NCI-H1048 (cell line): ENCODE measurements around the gene CLDN15.
"Not testable (repeated sequence)": the region's sequence is repeated elsewhere in the genome, so short reads cannot be mapped to it uniquely, and the experiment has no call there.

Experiments
- DNase-seq: peaks from one replicate; lab custom pipeline; 2025; lab: John Stamatoyannopoulos, UW

Gene CLDN15

GRCh38 chr7:101199522-101199921 lies 38.1 kb downstream of the CLDN15 start:
- DNase-seq: not testable (repeated sequence)

DNA sequence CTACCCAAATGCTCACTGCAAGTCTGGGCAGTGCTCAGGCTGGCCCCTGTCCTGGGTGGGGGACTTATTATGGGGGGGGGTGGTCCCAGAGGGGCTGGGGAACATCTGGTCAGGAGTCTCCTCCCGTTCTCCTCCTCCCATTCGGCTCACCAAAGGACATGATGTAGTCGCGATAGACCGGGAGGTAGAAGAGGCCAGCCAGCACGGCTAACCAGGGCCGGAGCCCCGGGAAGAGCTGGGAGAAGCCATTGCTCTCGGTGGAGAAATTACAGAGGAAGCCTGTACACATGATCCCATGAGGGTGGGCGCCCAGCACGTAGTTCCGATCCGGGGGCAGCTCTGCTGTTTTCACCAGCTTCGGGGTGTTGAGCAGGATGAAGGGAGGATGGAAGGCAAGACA lies 39.1 kb downstream of the CLDN15 start:
- DNase-seq: no peak

DNA sequence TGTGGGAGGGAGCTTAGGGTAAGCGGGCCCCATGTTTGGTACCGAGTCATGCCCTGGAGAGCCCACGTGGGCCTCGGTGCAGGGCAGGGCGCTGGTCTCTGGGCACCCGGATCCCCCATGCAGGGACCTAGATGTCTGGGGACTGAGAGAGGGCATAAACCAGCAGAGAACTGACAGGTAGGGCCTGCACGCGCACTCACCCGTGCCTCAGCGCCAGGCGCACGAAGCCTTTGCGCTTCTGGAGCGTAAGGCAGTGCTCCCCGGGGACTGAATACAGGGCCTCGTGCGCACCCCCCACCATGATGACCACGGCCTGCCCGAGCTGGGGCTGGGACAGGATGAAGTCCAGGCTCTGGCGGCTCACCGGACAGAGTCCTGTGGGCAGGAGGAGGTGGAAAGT lies 39.6 kb downstream of the CLDN15 start:
- DNase-seq: no peak

GRCh38 chr7:101195884-101196283 lies 41.7 kb downstream of the CLDN15 start:
- no peak for DNase-seq

GRCh38 chr7:101189109-101189508 lies 48.5 kb downstream of the CLDN15 start:
- no peak for DNase-seq

GRCh38 chr7:101186844-101187428 lies 50.7 kb downstream of the CLDN15 start:
- no peak for DNase-seq

- no peak for DNase-seq
Measured at GRCh38 chr7:101186194-101186593, 51.4 kb downstream of the CLDN15 start.

- DNase-seq: no peak
Measured at GRCh38 chr7:101185258-101185839, 52.3 kb downstream of the CLDN15 start.
